HG02970 (cell line): ENCODE data around the gene INCA1.

Experiments used
- ATAC-seq: cut with Tn5 transposase; IDR thresholded peaks from one replicate; pipeline ENCODE4 v1.9.1; 2021; ENCODE audit warnings: mild to moderate bottlenecking, moderate library complexity, moderate number of reproducible peaks; ENCODE audit not compliant: unreplicated experiment, low FRiP score

INCA1 gene

GRCh38 chr17:4938688-4939545 lies 58.4 kb downstream of the INCA1 start:
- ATAC-seq = no peak
